ENCODE data around the gene NRXN3.
"Not testable (repeated sequence)": the region's sequence is repeated elsewhere in the genome, so short reads cannot be mapped to it uniquely, and the experiment has no call there.

The NRXN3 gene

GRCh38 chr14:78566859-78567172 is 396.6 kb downstream of the NRXN3 start:
- ChIA-PET POLR2A (no interaction called here), CTCF (interaction anchor here (0.6 to 1.7 kb wide), 7 partner anchors 13 to 585 kb away, joined by 3 to 19 read pairs (median 4); no protein-coding TSS in a partner anchor)
- TF ChIP-seq CTBP1 (IDR thresholded peaks at IDR 0.05; ENCODE audit: borderline replicate concordance) (no peak), NFRKB (IDR thresholded peaks at IDR 0.05) (no peak), PKNOX1 (IDR thresholded peaks at IDR 0.05) (no peak), BHLHE40 (IDR thresholded peaks at IDR 0.05; ENCODE audit: borderline replicate concordance) (no peak), HDGF (IDR thresholded peaks at IDR 0.05; ENCODE audit: borderline replicate concordance) (no peak), SUZ12 (IDR thresholded peaks at IDR 0.05) (no peak), FOXA1 (IDR thresholded peaks at IDR 0.05) (no peak), ARNT (IDR thresholded peaks at IDR 0.05) (no peak), SP1 (IDR thresholded peaks at IDR 0.05) (no peak), ELF4 (IDR thresholded peaks at IDR 0.05) (no peak), FOXK2 (IDR thresholded peaks at IDR 0.05) (no peak), ZNF384 (IDR thresholded peaks at IDR 0.05) (no peak), FOXM1 (IDR thresholded peaks at IDR 0.05; ENCODE audit: borderline replicate concordance) (no peak), TARDBP (IDR thresholded peaks at IDR 0.05) (no peak), LEF1 (IDR thresholded peaks at IDR 0.05; ENCODE audit: borderline replicate concordance) (no peak), L3MBTL2 (conservative IDR thresholded peaks at IDR 0.05) (no peak)
- DNase-seq (ENCODE audit: extremely low spot score), result no peak

GRCh38 chr14:78567343-78567742 is 397.2 kb downstream of the NRXN3 start:
- POLR2A ChIA-PET, result no interaction called here
- CTCF ChIA-PET, result interaction anchor here (1.2 kb wide), 1 partner anchor 13 kb away, joined by 3 read pairs; no protein-coding TSS in a partner anchor
- TF ChIP-seq PKNOX1 (IDR thresholded peaks at IDR 0.05) (no peak), TARDBP (IDR thresholded peaks at IDR 0.05) (no peak), FOXK2 (IDR thresholded peaks at IDR 0.05) (no peak), SP1 (IDR thresholded peaks at IDR 0.05) (no peak), HDGF (IDR thresholded peaks at IDR 0.05; ENCODE audit: borderline replicate concordance) (no peak), BHLHE40 (IDR thresholded peaks at IDR 0.05; ENCODE audit: borderline replicate concordance) (no peak), ZNF384 (IDR thresholded peaks at IDR 0.05) (no peak), FOXM1 (IDR thresholded peaks at IDR 0.05; ENCODE audit: borderline replicate concordance) (no peak)
- DNase-seq (ENCODE audit: extremely low spot score), result no peak

DNA sequence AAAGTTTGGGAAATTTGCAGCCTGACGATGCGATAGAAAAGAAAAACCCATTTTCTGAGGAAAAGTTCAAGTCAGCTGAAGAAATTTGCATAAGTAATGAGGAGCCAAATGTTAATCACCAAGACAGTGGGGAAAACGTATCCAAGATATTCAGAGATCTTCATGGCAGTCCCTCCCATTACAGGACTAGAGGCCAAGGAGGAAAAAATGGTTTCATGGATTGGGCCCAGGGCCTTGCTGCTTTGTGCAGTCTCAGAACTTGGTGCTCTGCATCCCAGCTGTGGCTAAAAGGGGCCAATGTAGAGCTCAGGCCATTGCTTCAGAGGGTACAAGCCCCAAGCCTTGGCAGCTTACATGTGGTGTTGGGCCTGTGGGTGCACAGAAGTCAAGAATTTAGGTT is 403.6 kb downstream of the NRXN3 start:
- CTCF ChIA-PET, result not testable (repeated sequence)

GRCh38 chr14:78576437-78577166 is 406.4 kb downstream of the NRXN3 start:
- no peak for TF ChIP-seq BHLHE40 (IDR thresholded peaks at IDR 0.05; ENCODE audit: borderline replicate concordance)
- TF ChIP-seq NFRKB (IDR thresholded peaks at IDR 0.05), result no peak
- no peak for DNase-seq (ENCODE audit: extremely low spot score)
- POLR2A ChIA-PET, result no interaction called here
- CTCF ChIA-PET, result interaction anchor here (0.7 kb wide), 1 partner anchor 554 kb away, joined by 3 read pairs; no protein-coding TSS in a partner anchor

More for the DNA sequence above, 403.6 kb downstream of the NRXN3 start:
- POLR2A ChIA-PET; DNase-seq (ENCODE audit: extremely low spot score): not testable (repeated sequence)

- DNase-seq (ENCODE audit: extremely low spot score), result no peak
- CTCF ChIA-PET, result interaction anchor here (0.7 kb wide), 1 partner anchor 348 kb away, joined by 3 read pairs; no protein-coding TSS in a partner anchor
- POLR2A ChIA-PET, result interaction anchor here (0.9 kb wide), 1 partner anchor 12 kb away, joined by 3 read pairs; no protein-coding TSS in a partner anchor
- TF ChIP-seq SUZ12 (IDR thresholded peaks at IDR 0.05) (no peak), BHLHE40 (IDR thresholded peaks at IDR 0.05; ENCODE audit: borderline replicate concordance) (no peak), HDGF (IDR thresholded peaks at IDR 0.05; ENCODE audit: borderline replicate concordance) (no peak), L3MBTL2 (conservative IDR thresholded peaks at IDR 0.05) (no peak), ELF4 (IDR thresholded peaks at IDR 0.05) (no peak), CTBP1 (IDR thresholded peaks at IDR 0.05; ENCODE audit: borderline replicate concordance) (no peak), FOXM1 (IDR thresholded peaks at IDR 0.05; ENCODE audit: borderline replicate concordance) (no peak), FOXA1 (IDR thresholded peaks at IDR 0.05) (no peak)
These were observed 411.1 kb downstream of the NRXN3 start for GRCh38 chr14:78581229-78581628.

GRCh38 chr14:78586681-78587080 is 416.5 kb downstream of the NRXN3 start:
- TF ChIP-seq ELF4 (IDR thresholded peaks at IDR 0.05) (no peak), L3MBTL2 (conservative IDR thresholded peaks at IDR 0.05) (no peak), SUZ12 (IDR thresholded peaks at IDR 0.05) (no peak), NFRKB (IDR thresholded peaks at IDR 0.05) (no peak), PKNOX1 (IDR thresholded peaks at IDR 0.05) (no peak), ARNT (IDR thresholded peaks at IDR 0.05) (no peak), CTBP1 (IDR thresholded peaks at IDR 0.05; ENCODE audit: borderline replicate concordance) (no peak), LEF1 (IDR thresholded peaks at IDR 0.05; ENCODE audit: borderline replicate concordance) (no peak), BHLHE40 (IDR thresholded peaks at IDR 0.05; ENCODE audit: borderline replicate concordance) (no peak), FOXK2 (IDR thresholded peaks at IDR 0.05) (no peak), HDGF (IDR thresholded peaks at IDR 0.05; ENCODE audit: borderline replicate concordance) (no peak), FOXA1 (IDR thresholded peaks at IDR 0.05) (no peak), SP1 (IDR thresholded peaks at IDR 0.05) (no peak), ZNF384 (IDR thresholded peaks at IDR 0.05) (no peak), TARDBP (IDR thresholded peaks at IDR 0.05) (no peak), FOXM1 (IDR thresholded peaks at IDR 0.05; ENCODE audit: borderline replicate concordance) (no peak)
- POLR2A ChIA-PET, result no interaction called here
- DNase-seq (ENCODE audit: extremely low spot score), result no peak
- CTCF ChIA-PET, result no interaction called here

Data from HEK293T (cell line).